ENCODE measurements around the gene ABCA7.
"Not testable (repeated sequence)": the region's sequence is repeated elsewhere in the genome, so short reads cannot be mapped to it uniquely, and the experiment has no call there.

Gene ABCA7

DNA sequence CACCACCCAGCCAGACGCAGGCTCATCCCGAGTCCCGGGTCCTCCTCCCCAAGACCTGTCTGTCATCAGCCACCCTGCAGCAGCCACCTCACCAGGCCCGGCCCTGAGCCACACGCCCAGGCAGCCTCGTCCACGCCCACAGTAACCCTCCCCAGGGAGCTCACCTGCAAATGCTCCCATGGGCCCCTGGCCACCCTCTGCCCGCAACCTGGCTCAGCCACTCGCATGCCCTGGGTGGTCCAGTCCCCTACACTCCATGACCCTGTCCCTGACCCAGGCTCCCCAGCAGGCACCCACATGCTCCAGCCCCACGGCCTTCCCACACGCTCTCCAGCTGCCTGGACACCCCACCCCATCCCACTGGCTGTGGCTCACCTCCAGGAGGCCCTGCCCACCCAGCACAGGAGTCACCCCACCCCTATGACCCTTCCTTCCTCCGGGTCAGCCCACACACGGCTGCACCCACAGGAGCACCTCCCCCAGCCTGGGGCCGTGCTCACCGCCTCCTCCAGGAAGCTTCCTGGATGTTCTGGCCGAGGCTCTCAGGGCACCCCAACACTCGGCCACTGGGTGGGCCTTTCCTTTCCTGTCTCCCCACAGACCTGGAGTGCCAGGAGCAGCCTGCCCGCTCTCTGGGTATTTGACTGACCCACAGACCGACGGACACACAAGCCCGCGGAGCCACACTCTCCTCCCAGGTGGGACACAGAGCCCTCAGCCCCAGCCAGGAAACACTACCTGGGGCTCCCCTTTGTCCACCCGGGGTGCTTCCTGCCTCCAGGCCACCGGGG lies 22.6 kb upstream of the ABCA7 start:
- no peak for DNase-seq (ENCODE audit: low spot score)

DNA sequence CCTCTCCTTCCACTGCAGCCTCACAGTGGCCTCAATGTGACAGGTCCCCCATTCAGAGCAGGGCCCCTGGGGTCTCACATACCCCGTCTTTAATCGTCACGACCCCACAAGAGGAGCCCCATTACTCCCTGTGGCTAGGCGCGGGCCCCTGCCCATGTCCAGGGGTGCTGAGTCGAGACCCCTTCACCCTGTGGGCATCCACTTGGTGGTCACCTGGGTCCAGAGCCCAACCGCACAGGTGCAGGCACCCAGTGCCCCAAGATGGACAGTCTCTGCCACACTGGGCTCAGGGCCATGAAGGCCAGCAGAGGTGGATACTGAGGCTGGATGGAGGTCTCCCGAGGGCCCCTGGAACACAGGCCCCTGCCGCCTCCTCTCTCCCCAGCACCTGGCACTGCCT lies 22.0 kb upstream of the ABCA7 start:
- DNase-seq (ENCODE audit: low spot score) = no peak

DNA sequence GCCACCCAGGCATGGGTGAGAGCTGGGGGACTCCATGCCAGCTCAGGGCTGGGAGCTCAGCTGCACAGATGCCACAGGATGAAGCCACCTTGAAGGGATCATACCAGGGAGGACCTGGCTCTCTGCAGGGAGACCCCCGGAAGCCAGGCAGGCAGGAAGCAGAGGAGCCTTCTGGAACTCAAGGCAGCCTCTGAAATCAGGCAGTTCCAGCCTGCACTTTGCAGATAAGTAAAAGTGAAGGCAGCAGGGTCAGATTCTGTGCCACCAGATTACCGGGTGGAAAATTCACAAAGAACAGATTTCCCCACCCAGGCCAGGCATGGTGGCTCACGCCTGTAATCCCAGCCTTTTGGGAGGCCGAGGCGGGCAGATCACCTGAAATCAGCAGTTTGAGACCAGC lies 21.5 kb upstream of the ABCA7 start:
- no peak for DNase-seq (ENCODE audit: low spot score)

DNA sequence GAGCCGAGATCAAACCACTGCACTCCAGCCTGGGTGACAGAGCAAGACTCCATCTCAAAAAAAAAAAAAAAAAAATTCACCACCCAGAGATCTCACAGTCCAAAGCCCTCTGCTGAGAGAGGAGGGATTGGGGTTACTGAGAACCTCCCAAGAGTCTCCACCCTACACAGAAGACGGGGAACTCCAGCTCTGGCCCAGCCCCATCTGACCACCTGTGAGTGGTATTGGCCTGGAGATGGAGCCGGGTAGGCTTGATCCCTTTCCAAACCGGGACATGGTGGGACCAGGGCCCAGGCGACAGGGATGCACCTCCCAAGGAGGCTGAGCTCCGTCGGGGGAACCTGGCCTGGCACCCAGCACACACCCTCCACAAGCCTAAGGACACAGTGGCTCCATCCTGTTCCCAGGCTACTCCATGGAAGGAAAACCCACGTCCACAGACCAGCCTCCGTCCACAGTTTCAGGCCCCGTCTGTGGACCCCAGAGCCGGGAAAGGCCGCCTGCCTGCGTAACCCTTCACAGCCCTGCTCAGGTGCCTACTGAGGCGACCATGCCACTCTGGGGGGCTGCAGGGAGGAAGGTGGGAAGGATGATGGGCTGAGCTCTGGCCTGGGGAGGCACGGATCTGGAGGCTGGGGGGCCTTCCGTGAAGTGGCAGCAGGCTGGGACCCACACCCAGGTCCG lies 20.8 kb upstream of the ABCA7 start:
- DNase-seq (ENCODE audit: low spot score) = no peak

DNA sequence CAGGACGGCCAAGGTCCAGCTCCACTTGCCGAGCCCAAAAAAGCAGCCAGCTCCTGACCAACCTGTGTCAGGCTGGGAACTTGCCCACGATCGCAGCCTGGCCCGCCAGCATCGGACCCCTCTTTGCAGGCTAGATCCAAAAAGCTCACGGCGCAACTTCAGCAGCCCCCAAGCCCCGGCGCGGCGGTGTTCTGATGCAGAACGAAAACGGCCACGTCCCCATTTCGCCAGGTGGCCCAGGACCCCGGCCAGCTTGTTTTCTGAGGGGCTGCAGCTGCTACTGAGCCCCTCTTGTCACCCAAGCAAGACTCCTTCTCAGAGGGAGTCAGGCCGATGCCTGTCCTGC lies 20.3 kb upstream of the ABCA7 start:
- DNase-seq (ENCODE audit: low spot score) = no peak

DNA sequence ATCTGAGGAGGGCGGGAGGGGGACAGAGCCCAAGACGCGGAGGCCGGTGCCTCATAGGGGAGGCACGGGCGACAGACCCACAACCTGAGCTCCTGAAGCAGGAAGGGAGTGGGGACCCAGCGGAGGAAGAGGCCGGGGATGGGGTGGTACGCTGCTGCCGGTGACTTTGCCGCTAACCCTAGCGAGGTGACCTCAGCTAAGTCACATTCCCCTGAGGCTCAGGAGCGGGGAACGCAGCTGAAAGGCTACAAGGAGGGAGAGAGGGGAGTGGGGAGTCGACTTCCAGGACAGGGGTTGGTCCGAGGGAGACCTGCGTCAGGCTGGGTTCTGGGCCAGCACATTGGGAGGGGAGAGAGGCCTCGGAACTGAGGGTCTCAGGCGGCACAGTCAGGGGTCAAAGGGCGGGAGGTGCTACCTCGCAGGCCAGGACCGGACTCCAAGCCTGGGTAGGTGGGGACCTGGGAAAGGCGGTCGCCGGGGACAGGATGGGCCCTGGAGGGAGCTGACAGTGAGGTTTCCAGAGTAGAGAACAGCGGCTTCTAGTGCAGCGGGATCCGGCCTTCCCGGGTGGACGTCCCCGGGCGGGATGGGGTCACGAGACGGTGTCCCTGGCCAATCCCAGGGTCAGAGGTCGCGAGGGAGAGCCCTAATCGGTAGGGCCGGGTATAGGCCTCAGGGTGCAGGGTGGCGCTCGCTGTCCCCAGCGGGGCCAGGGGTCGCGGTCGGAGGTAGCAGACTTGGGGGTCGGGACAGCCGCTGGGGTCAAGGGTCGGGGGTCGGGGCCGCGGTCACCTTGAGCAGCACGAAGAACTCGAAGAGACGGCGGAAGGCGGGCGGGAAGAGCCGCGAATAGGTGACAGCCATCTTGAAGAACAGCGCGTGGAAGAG lies 19.7 kb upstream of the ABCA7 start:
- DNase-seq (ENCODE audit: low spot score) = no peak

- DNase-seq (ENCODE audit: low spot score) = peak; percentile 99
Observed at GRCh38 chr19:1020868-1021425, 19.0 kb upstream of the ABCA7 start, which contains the start of gene TMEM259. Gene TMEM259, minus strand, starts transcription at chr19:1021123. Its CDS starts 127 bp downstream, at chr19:1020996.

DNA sequence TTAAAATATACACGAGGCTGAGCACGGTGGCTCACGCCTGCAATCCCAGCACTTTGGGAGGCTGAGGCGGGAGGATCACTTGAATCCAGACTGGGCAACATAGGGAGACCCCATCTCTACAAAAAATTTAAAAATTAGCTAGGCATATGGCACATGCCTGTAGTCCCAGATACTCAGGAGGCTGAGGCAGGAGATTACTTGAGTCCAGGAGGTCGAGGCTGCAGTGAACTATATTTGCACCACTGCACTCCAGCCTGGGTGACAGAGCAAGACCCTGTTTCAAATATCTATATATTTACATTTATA lies 16.1 kb upstream of the ABCA7 start:
- DNase-seq (ENCODE audit: low spot score) = not testable (repeated sequence)

GRCh38 chr19:1025080-1025479 lies 14.8 kb upstream of the ABCA7 start:
- DNase-seq (ENCODE audit: low spot score) = not testable (repeated sequence)

DNA sequence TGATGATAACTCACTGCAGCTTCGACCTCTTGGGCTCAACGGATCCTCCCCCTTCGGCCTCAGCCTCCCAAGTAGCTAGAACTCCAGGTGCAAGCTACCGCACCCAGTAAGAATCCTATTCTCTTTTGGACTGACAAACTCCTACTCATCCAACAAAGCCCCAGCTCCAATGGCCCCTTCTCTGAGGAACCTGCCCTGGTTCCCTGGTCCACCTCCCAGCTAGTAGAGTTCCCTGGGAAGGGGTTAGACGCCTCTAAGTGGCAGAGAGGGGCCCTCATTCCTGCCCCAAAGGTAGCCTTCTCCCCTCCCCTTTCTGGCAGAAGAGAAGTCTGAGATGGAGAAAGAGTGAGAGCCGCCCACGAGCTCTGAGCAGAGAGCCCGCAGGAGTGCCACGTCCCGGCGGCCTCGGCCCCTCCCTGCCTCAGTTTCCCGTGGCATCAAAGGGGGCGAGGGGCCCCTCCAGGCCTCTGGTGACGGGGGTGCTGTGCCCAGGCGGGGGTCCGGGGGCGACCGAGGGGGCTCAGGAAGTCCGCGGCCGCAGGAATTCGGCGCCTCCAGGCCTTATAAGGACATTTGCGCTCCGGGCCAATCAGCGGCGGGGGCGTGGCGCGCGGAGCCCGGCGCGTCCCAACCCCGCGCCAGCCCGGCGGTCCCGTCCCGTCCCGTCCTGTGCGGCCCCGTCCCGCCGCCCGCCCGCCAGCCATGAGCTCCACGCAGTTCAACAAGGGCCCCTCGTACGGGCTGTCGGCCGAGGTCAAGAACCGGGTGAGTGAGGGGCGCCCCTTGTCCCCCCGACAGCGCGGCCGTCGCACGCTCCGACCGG lies 13.7 kb upstream of the ABCA7 start, which contains the start of gene CNN2:
CNN2 (plus strand) TSS at position 649 of the 823 bp plus-strand sequence; CDS start at position 703, 54 bp downstream.
- peak; percentile 93 for DNase-seq (ENCODE audit: low spot score)

- DNase-seq (ENCODE audit: low spot score) = no peak
Observed at GRCh38 chr19:1026783-1027649, 12.9 kb upstream of the ABCA7 start.

DNA sequence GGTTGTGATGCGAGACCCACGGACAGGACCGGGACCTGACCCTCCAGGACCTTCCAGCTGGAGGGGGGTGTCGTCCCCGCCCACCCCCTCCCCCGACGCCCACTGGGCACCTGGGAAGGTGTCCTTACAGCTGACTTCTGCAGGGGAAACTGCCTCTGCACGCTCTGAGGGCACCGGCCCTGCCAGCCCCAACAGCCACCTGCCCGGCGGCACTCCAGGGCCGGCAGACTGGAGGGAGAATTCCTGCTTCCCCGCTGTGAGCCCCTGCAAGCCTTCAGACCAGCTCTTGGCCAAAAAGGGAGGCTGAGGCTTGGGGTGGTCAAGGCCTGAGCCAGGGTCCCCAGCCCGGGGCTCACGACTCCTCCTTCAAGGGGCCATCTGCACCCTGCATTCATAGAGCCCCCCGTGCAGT lies 12.3 kb upstream of the ABCA7 start:
- DNase-seq (ENCODE audit: low spot score) = no peak

DNA sequence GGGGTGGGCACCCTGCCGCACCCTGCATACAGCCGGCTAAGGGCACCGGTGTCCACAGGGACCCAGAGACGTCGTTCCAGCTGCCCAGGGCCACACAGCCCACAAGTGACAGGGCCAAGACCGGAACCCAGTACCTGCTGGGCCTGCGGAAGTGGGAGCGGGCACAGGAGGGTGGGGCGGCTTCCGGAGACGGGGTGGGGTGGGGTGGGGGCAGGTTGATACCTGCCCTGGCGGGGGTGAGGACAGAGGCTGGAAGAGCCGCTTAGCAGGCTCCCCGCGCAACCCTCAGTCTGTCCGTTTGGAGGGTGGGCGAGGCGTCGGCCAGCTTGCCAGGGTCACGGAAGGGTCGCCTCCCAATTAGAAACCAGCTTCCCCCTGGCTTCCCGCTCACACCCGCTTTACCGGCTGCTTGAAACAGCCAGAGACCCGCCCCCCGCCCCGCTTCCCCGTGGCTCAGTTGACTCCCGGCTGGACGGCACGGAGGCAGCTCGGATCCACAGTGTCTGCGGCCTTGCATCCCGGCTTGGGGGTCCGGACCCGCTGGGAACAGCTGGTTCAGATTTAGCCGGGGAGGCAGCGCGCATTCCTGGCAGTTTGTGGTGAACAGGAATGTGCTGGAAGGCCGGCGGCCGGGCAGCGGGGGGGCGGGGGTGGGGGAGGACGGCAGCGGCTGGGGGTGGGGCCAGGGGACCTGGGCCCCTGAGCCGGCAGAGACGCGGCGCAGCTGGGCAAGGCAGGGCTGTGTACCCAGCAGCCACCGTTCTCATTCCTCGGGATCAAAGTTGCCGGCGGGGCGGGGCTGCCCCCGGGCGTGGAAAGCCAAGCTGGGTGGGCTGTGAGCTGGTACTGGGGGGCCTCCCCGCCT lies 11.6 kb upstream of the ABCA7 start:
- DNase-seq (ENCODE audit: low spot score) = peak; percentile 96

DNA sequence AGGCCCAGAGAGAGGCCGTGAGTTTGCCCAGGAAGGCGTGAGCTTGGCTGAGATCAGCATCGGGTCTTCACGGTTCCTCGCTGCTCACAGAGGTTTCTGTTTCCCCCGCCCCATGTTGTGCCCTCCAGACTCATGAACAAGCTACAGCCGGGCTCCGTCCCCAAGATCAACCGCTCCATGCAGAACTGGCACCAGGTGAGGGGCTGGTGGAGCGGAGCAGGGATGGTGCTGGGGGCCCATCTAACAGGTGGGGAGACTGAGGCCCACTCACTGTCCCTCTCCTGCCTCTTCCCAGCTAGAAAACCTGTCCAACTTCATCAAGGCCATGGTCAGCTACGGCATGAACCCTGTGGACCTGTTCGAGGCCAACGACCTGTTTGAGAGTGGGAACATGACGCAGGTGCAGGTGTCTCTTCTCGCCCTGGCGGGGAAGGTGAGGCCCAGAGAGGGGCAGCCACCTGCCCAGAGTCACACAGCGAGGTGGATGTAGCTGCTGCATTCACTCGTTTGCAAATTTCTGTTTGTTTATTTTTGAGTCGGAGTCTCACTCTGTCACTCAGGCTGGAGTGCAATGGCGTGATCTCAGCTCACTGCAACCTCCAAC lies 7.5 kb upstream of the ABCA7 start:
- no peak for DNase-seq (ENCODE audit: low spot score)

- no peak for DNase-seq (ENCODE audit: low spot score)
Observed at GRCh38 chr19:1035998-1036621, 3.8 kb upstream of the ABCA7 start.

- DNase-seq (ENCODE audit: low spot score) = no peak
Observed at GRCh38 chr19:1037621-1038064, 2.3 kb upstream of the ABCA7 start.

DNA sequence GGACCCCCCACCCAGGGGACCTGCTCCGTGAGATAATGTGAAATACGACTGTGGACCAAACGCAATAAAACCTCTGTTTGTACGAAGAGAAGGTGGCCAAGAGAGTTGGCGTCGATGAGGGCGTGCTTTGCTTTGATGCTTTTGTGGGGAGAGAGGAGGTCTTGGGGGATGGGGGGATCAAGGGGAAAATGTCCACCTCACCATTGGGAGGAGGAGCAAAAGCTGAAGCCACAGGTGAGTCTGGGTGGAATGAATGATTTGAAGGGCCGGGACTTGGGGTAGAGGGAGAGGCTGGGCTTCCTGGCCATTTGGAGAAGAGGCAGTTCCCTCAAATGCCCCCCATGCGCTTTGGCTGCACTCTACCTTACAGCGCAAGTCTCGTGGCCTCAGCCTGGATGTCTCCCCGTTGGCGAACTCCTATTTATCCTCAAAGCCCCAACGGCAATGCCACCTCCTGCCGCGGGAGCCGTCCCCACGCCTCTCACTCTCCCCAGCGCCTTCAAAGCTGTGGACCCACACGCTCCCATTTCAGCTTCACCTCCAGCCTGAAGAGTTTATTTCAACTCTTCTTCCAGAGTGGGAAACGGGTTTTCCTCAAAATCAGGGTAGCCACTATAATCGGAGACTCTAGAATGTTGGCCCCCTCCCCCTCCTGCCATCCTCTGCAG lies 795 bp upstream of the ABCA7 start:
- DNase-seq (ENCODE audit: low spot score) = no peak

Data from GM03348 (cell line).